Measurements from ENCODE around the gene OR6B1. TPM values are rescaled to one million over a fixed set of nuclear protein-coding genes. Genes with fewer than 3 reads are reported as not detected.
"Not testable (repeated sequence)": the region's sequence is repeated elsewhere in the genome, so short reads cannot be mapped to it uniquely, and the experiment has no call there.

Gene OR6B1
- total RNA-seq, 1 donor from 2014 or later = not detected

- no peak for DNase-seq
Measured at GRCh38 chr7:144038887-144039286, 38.8 kb downstream of the OR6B1 start.

- no peak for DNase-seq
Measured at GRCh38 chr7:144048648-144049047, 48.5 kb downstream of the OR6B1 start, which contains the start of gene OR2A5. OR2A5 (plus strand) TSS chr7:144048948; CDS start chr7:144050402, 1,454 bp downstream.

- DNase-seq = no peak
Measured at GRCh38 chr7:144049491-144049890, 49.4 kb downstream of the OR6B1 start.

GRCh38 chr7:144050093-144050492, 50.0 kb downstream of the OR6B1 start:
- no peak for DNase-seq

- not testable (repeated sequence) for DNase-seq
Measured at GRCh38 chr7:144050884-144051283, 50.8 kb downstream of the OR6B1 start.

GRCh38 chr7:144057954-144058353, 57.8 kb downstream of the OR6B1 start:
- no peak for DNase-seq

Other genes with a start within 250 kb of the OR6B1 start
- gene CTAGE6, start 242.6 kb upstream of the OR6B1 start, total RNA-seq = not detected
- gene TCAF1, start 98.1 kb upstream of the OR6B1 start, total RNA-seq = 178 TPM
- gene OR2F2, start 65.1 kb upstream of the OR6B1 start, total RNA-seq = not detected
- gene OR2F1, start 45.5 kb upstream of the OR6B1 start, total RNA-seq = not detected
- not detected for gene OR2A5, start 48.6 kb downstream of the OR6B1 start, total RNA-seq
- gene OR2A25, start 69.5 kb downstream of the OR6B1 start, total RNA-seq = not detected
- gene OR2A12, start 86.0 kb downstream of the OR6B1 start, total RNA-seq = not detected
- gene OR2A2, start 109.3 kb downstream of the OR6B1 start, total RNA-seq = not detected
- not detected for gene OR2A14, start 122.9 kb downstream of the OR6B1 start, total RNA-seq
- 0.31 TPM for gene CTAGE4, start 183.1 kb downstream of the OR6B1 start, total RNA-seq
- 0.78 TPM for gene ARHGEF35, start 195.5 kb downstream of the OR6B1 start, total RNA-seq
- not detected for gene OR2A42, start 239.3 kb downstream of the OR6B1 start, total RNA-seq

Measured in occipital lobe (tissue), 2 donors.